HCT116 (cell line): Measurements from ENCODE around the gene NUDT9.

Experiments used
- EZH2 ChIP-seq: fragments of 200-600 bp; sonication (generic); IDR thresholded peaks from 2 replicates; pipeline ENCODE4 v1.6.1; 2017; ENCODE audit warnings: antibody characterized with exemption, mixed run types
- POLR2A ChIP-seq: IDR thresholded peaks from 2 replicates; pipeline ENCODE4 v1.7.0; 2011; ENCODE audit warnings: borderline replicate concordance; ENCODE audit not compliant: insufficient read depth, insufficient read length; ENCODE audit errors: extremely low read depth
- REST ChIP-seq: IDR thresholded peaks from 2 replicates; pipeline ENCODE4 v1.6.1; 2012; ENCODE audit warnings: low read depth
- ZFX ChIP-seq: fragments of 450-650 bp; IDR thresholded peaks from 2 replicates; pipeline ENCODE4 v1.6.1; 2017
- TF ChIP-seq, protein P1 (sequence below), 3 experiments: fragments of 200-600 bp in 1 of 3; sonication (generic) in 1 of 3; IDR thresholded peaks in 2 of 3; conservative IDR thresholded peaks in 1 of 3; 2 replicates each; pipeline ENCODE4 v1.5.1; 2012 to 2017; ENCODE audit warnings: low read depth in 2 of 3, low read length in 2 of 3, antibody characterized with exemption in 1 of 3, borderline replicate concordance in 1 of 3, control low read depth in 1 of 3, mild to moderate bottlenecking in 1 of 3, mixed read lengths in 1 of 3, mixed run types in 1 of 3, moderate library complexity in 1 of 3; ENCODE audit not compliant: insufficient read depth in 1 of 3

GRCh38 chr4:87382931-87383330 lies 39.4 kb upstream of the NUDT9 start:
- TF ChIP-seq EZH2: no peak
- TF ChIP-seq, protein P1, sequence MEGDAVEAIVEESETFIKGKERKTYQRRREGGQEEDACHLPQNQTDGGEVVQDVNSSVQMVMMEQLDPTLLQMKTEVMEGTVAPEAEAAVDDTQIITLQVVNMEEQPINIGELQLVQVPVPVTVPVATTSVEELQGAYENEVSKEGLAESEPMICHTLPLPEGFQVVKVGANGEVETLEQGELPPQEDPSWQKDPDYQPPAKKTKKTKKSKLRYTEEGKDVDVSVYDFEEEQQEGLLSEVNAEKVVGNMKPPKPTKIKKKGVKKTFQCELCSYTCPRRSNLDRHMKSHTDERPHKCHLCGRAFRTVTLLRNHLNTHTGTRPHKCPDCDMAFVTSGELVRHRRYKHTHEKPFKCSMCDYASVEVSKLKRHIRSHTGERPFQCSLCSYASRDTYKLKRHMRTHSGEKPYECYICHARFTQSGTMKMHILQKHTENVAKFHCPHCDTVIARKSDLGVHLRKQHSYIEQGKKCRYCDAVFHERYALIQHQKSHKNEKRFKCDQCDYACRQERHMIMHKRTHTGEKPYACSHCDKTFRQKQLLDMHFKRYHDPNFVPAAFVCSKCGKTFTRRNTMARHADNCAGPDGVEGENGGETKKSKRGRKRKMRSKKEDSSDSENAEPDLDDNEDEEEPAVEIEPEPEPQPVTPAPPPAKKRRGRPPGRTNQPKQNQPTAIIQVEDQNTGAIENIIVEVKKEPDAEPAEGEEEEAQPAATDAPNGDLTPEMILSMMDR (IDR thresholded peaks at IDR 0.05 in 2 of 3, conservative IDR thresholded peaks at IDR 0.05 in 1 of 3; ENCODE audit: borderline replicate concordance in 1 of 3, insufficient read depth in 1 of 3, low read depth in 2 of 3, low read length in 2 of 3): no peak
- TF ChIP-seq ZFX: no peak
- no peak for TF ChIP-seq REST
- TF ChIP-seq POLR2A: no peak
